Measurements from ENCODE around the gene ATAD1.

Gene ATAD1

GRCh38 chr10:87799860-87800259, 18.2 kb downstream of the ATAD1 start:
- no peak for DNase-seq

- DNase-seq: no peak
Measured at GRCh38 chr10:87798082-87798481, 19.9 kb downstream of the ATAD1 start.

- DNase-seq: no peak
Measured at GRCh38 chr10:87794285-87794684, 23.7 kb downstream of the ATAD1 start.

- no peak for DNase-seq
Measured at GRCh38 chr10:87790185-87790584, 27.8 kb downstream of the ATAD1 start.

- no peak for DNase-seq
Measured at GRCh38 chr10:87786421-87786820, 31.6 kb downstream of the ATAD1 start.

GRCh38 chr10:87782721-87783120, 35.3 kb downstream of the ATAD1 start:
- DNase-seq: no peak

GRCh38 chr10:87781545-87781944, 36.5 kb downstream of the ATAD1 start:
- no peak for DNase-seq

- no peak for DNase-seq
Measured at GRCh38 chr10:87776328-87776727, 41.7 kb downstream of the ATAD1 start.

GRCh38 chr10:87775766-87776165, 42.3 kb downstream of the ATAD1 start:
- no peak for DNase-seq

- DNase-seq: peak; percentile 1
Measured at GRCh38 chr10:87771871-87772500, 46.0 kb downstream of the ATAD1 start.

GRCh38 chr10:87767253-87767652, 50.8 kb downstream of the ATAD1 start:
- no peak for DNase-seq

GRCh38 chr10:87765666-87766376, 52.2 kb downstream of the ATAD1 start:
- DNase-seq: no peak

- no peak for DNase-seq
Measured at GRCh38 chr10:87764072-87764934, 53.7 kb downstream of the ATAD1 start.

- no peak for DNase-seq
Measured at GRCh38 chr10:87763086-87763861, 54.8 kb downstream of the ATAD1 start.

GRCh38 chr10:87761892-87762291, 56.1 kb downstream of the ATAD1 start:
- DNase-seq: no peak

- DNase-seq: no peak
Measured at GRCh38 chr10:87761153-87761552, 56.9 kb downstream of the ATAD1 start.

- DNase-seq: no peak
Measured at GRCh38 chr10:87760195-87760905, 57.7 kb downstream of the ATAD1 start.

GRCh38 chr10:87759551-87759950, 58.5 kb downstream of the ATAD1 start:
- no peak for DNase-seq

- no peak for DNase-seq
Measured at GRCh38 chr10:87757685-87758084, 60.3 kb downstream of the ATAD1 start.

GRCh38 chr10:87753995-87754866, 63.8 kb downstream of the ATAD1 start:
- DNase-seq: no peak

GRCh38 chr10:87752566-87752965, 65.5 kb downstream of the ATAD1 start:
- DNase-seq: no peak

Data from NCI-H1092 (cell line).